Stomach (tissue), 9 donors: ENCODE data around the gene RIC8A. TPM values are rescaled to one million over a fixed set of nuclear protein-coding genes. Genes with fewer than 3 reads are reported as not detected.

Experiments
- DNase-seq, 2 donors: peaks; one replicate each; pipeline versions ENCODE4 v3.0.0 to v3.0.0-alpha.2; 2013 to 2019
- H3K27ac ChIP-seq, 5 donors: fragments of 200-600 bp in 4 of 5; sonication (generic) in 4 of 5; one replicate each; pipeline ENCODE4 v1.5.1; 2013 to 2019; ENCODE audit warnings: mild to moderate bottlenecking in 1 of 5, moderate library complexity in 1 of 5
- H3K27me3 ChIP-seq, 3 donors: fragments of 200-600 bp; sonication (generic); one replicate each; pipeline ENCODE4 v1.5.1; 2017 to 2019; ENCODE audit warnings: mixed run types in 1 of 3
- H3K36me3 ChIP-seq, 4 donors: fragments of 200-600 bp; sonication (generic); 1 replicate in 3 of 4; 2 replicates in 1 of 4; pipeline ENCODE4 v1.5.1; 2016 to 2019
- H3K4me1 ChIP-seq, 4 donors: fragments of 200-600 bp; sonication (generic); one replicate each; pipeline ENCODE4 v1.5.1; 2016 to 2019
- H3K4me3 ChIP-seq, 4 donors: fragments of 200-600 bp; sonication (generic) in 3 of 4; one replicate each; pipeline ENCODE4 v1.5.1; 2016 to 2019; ENCODE audit warnings: mild to moderate bottlenecking in 1 of 4
- H3K9me3 ChIP-seq, 4 donors: fragments of 200-600 bp; sonication (generic); one replicate each; pipeline ENCODE4 v1.5.1; 2016 to 2019
- CTCF ChIP-seq, 7 experiments: fragments of 450-650 bp in 4 of 7; fragments of 200-600 bp in 3 of 7; sonication (generic) in 3 of 7; IDR thresholded peaks; one replicate each; pipeline ENCODE4 v1.5.1; 2016 to 2019; ENCODE audit warnings: antibody characterized with exemption in 7 of 7, control low read depth in 2 of 7, mild to moderate bottlenecking in 1 of 7
- EP300 ChIP-seq: sonication (generic); formaldehyde crosslinking; IDR thresholded peaks from one replicate; pipeline ENCODE4 v1.6.1; 2017; ENCODE audit warnings: antibody characterized with exemption
- POLR2A ChIP-seq, 4 donors: fragments of 450-650 bp; IDR thresholded peaks; one replicate each; pipeline ENCODE4 v1.6.1; 2016; ENCODE audit warnings: antibody characterized with exemption in 4 of 4, control low read depth in 2 of 4, mild to moderate bottlenecking in 1 of 4, moderate library complexity in 1 of 4
- POLR2AphosphoS5 ChIP-seq, 3 donors: sonication (generic); formaldehyde crosslinking; IDR thresholded peaks; one replicate each; pipeline ENCODE4 v1.6.1; 2016; ENCODE audit warnings: antibody characterized with exemption in 3 of 3
- WGBS, 5 donors: extraction: QIAGEN DNeasy Blood & Tissue Kit in 3 of 5; methylation state at CpG; one replicate each; pipeline versions ENCODE4 v1.1.5 to v1.1.7; 2013 to 2018; 5-methylcytosine and 5-hydroxymethylcytosine counted together
- intact Hi-C: fragments of 100-400 bp; cut with DNase I; formaldehyde crosslinking; loops from one replicate; pipeline ENCODE4 v1.15.1; 2023; ENCODE audit warnings: low total_unique reads
- polyA plus RNA-seq, 3 donors: library from polyadenylated mRNA; stranded (reverse); fragments of 200-250 nt; gene quantifications; one replicate each; pipeline ENCODE4 v1.2.3, GENCODE V29; 2013
- total RNA-seq, 5 donors: library from RNA; depleted of rRNA; stranded (reverse); fragments of >200 nt; gene quantifications; one replicate each; pipeline versions ENCODE4 v1.1.0 to v1.2.3, GENCODE V29; 2014 to 2016
- donor health status: healthy with polysubstance abuse.
- donor health status: Bipolar disorder and iron deficiency.
- donor health status: healthy.

RIC8A gene
- total and polyA plus RNA-seq, 8 donors: 39.2 to 262 (median 63.9) TPM

GRCh38 chr11:212150-213100 lies 4.9 kb downstream of the RIC8A start:
- Histone ChIP-seq H3K9me3 (no peaks in the 10 kb centered on the region), H3K27ac (no peak overlapping the region), H3K4me1 (peaks cover 18 to 33% (median 23%) of the 10 kb centered on the region in 4 donors), H3K36me3 (peaks cover 56 to 73% (median 71%) of the 10 kb centered on the region in 4 donors), H3K4me3 (no peak overlapping the region), H3K27me3 (no peaks in the 10 kb centered on the region)
- no peak for DNase-seq
- 87 to 92% (median 91%) methylated on average over 9 to 17 of the region's 17 CpGs for WGBS, 5 donors
- intact Hi-C loops: no loop called here
- no peak for TF ChIP-seq EP300
- no peak for TF ChIP-seq CTCF (IDR thresholded peaks at IDR 0.05)
- TF ChIP-seq POLR2A (IDR thresholded peaks at IDR 0.05): no peak
- TF ChIP-seq POLR2AphosphoS5 (IDR thresholded peaks at IDR 0.05): no peak

- Histone ChIP-seq H3K27ac (no peak overlapping the region), H3K27me3 (no peaks in the 10 kb centered on the region), H3K4me3 (no peak overlapping the region), H3K36me3 (peaks cover 57 to 78% (median 75%) of the 10 kb centered on the region in 4 donors), H3K9me3 (no peaks in the 10 kb centered on the region), H3K4me1 (peaks cover 18 to 28% (median 23%) of the 10 kb centered on the region in 4 donors)
- intact Hi-C loops: no loop called here
- WGBS, 5 donors: 70 to 91% (median 90%) methylated on average over 3 to 4 of the region's 4 CpGs
- TF ChIP-seq POLR2AphosphoS5 (IDR thresholded peaks at IDR 0.05): no peak
- TF ChIP-seq EP300: no peak
- TF ChIP-seq CTCF (IDR thresholded peaks at IDR 0.05): no peak
- TF ChIP-seq POLR2A (IDR thresholded peaks at IDR 0.05): no peak
- peak in 1 of 2 donors; percentile 9 for DNase-seq
Measured at GRCh38 chr11:213111-213510, 5.6 kb downstream of the RIC8A start.

DNA sequence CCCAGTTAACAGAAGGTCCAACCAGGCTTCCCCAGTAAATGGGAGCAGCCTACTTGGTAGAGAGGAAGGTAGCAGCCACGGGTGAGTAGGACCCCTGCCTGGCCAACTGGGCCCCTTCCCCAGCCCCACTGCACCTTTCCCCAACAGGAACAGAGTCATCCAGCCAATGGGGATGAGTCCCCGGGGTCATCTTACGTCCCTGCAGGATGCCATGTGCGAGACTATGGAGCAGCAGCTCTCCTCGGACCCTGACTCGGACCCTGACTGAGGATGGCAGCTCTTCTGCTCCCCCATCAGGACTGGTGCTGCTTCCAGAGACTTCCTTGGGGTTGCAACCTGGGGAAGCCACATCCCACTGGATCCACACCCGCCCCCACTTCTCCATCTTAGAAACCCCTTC lies 6.6 kb downstream of the RIC8A start:
- Histone ChIP-seq H3K27ac (no peak overlapping the region), H3K4me1 (peaks cover 17 to 25% (median 22%) of the 10 kb centered on the region in 4 donors), H3K36me3 (peaks cover 62 to 87% (median 83%) of the 10 kb centered on the region in 4 donors), H3K27me3 (no peaks in the 10 kb centered on the region), H3K4me3 (no peak overlapping the region), H3K9me3 (no peaks in the 10 kb centered on the region)
- peak in 1 of 2 donors; percentile 16 for DNase-seq
- no peak for TF ChIP-seq EP300
- TF ChIP-seq POLR2AphosphoS5 (IDR thresholded peaks at IDR 0.05): no peak
- no peak for TF ChIP-seq POLR2A (IDR thresholded peaks at IDR 0.05)
- no peak for TF ChIP-seq CTCF (IDR thresholded peaks at IDR 0.05)
- intact Hi-C loops: no loop called here
- WGBS, 5 donors: 80 to 92% (median 89%) methylated on average over 4 to 7 of the region's 7 CpGs

GRCh38 chr11:215581-216037 lies 8.1 kb downstream of the RIC8A start:
- Histone ChIP-seq H3K4me1 (peaks cover 2 to 10% (median 7%) of the 10 kb centered on the region in 4 donors), H3K27ac (no peak overlapping the region), H3K27me3 (no peaks in the 10 kb centered on the region), H3K4me3 (no peak overlapping the region), H3K36me3 (peaks cover 54 to 79% (median 72%) of the 10 kb centered on the region in 4 donors), H3K9me3 (no peaks in the 10 kb centered on the region)
- peak in 1 of 2 donors; percentile 18 for DNase-seq
- 63 to 80% (median 76%) methylated on average over 4 of the region's 4 CpGs for WGBS, 5 donors
- intact Hi-C loops: no loop called here
- no peak for TF ChIP-seq EP300
- no peak for TF ChIP-seq POLR2A (IDR thresholded peaks at IDR 0.05)
- TF ChIP-seq CTCF (IDR thresholded peaks at IDR 0.05): no peak
- TF ChIP-seq POLR2AphosphoS5 (IDR thresholded peaks at IDR 0.05): no peak
